ENCODE measurements around the gene GDPD5.

Gene GDPD5

GRCh38 chr11:75481223-75481921 lies 44.4 kb downstream of the GDPD5 start:
- Histone ChIP-seq H3K27ac (ENCODE audit: low read length, poor library complexity, severe bottlenecking) (no peak overlapping the region), H2AK5ac (ENCODE audit: low read length, severe bottlenecking) (no peak overlapping the region), H3K9ac (ENCODE audit: low read length) (no peak overlapping the region), H3K27me3 (ENCODE audit: control insufficient read depth in 1 of 2, insufficient read depth in 1 of 2, low read length in 2 of 2) (peaks cover 0 to 4% of the 10 kb centered on the region in 2 experiments), H3K23ac (ENCODE audit: low read length in 2 of 2) (no peak overlapping the region), H3K79me1 (replicated peaks; ENCODE audit: low read length, poor library complexity, severe bottlenecking) (no peaks in the 10 kb centered on the region), H3K4me2 (ENCODE audit: low read length, poor library complexity, severe bottlenecking) (no peak overlapping the region), H4K91ac (ENCODE audit: low read length) (no peak overlapping the region), H2BK12ac (ENCODE audit: low read length in 2 of 2) (no peak overlapping the region), H2AFZ (ENCODE audit: low read depth, low read length) (no peak overlapping the region), H3K4ac (ENCODE audit: low read depth in 1 of 2, low read length in 2 of 2) (no peak overlapping the region), H3K14ac (ENCODE audit: low read length in 2 of 2) (no peak overlapping the region), H3K4me1 (ENCODE audit: control insufficient read depth, insufficient read depth, low read depth, low read length) (no peaks in the 10 kb centered on the region), H2BK120ac (ENCODE audit: low read depth, low read length) (no peak overlapping the region), H2BK15ac (ENCODE audit: low read depth, poor library complexity, severe bottlenecking) (no peak overlapping the region), H2BK5ac (ENCODE audit: low read depth, low read length, poor library complexity, severe bottlenecking) (no peak overlapping the region), H3K4me3 (ENCODE audit: insufficient read depth in 1 of 2, low read depth in 1 of 2, low read length in 2 of 2) (no peak overlapping the region), H3K9me3 (ENCODE audit: control insufficient read depth, low read length) (no peaks in the 10 kb centered on the region), H3K36me3 (ENCODE audit: control insufficient read depth in 1 of 2, insufficient read depth in 2 of 2, low read depth in 1 of 2, low read length in 2 of 2) (no peaks in the 10 kb centered on the region), H3K18ac (ENCODE audit: low read depth in 1 of 2, low read length in 2 of 2) (no peak overlapping the region), H4K8ac (ENCODE audit: low read length) (peak overlapping the region; percentile 29)
- 85% methylated on average over 8 of the region's 9 CpGs for WGBS
- no peak for DNase-seq

GRCh38 chr11:75480185-75481175 lies 45.3 kb downstream of the GDPD5 start:
- Histone ChIP-seq H3K9ac (ENCODE audit: low read length) (no peak overlapping the region), H2AFZ (ENCODE audit: low read depth, low read length) (no peak overlapping the region), H3K79me1 (replicated peaks; ENCODE audit: low read length, poor library complexity, severe bottlenecking) (no peaks in the 10 kb centered on the region), H3K18ac (ENCODE audit: low read depth in 1 of 2, low read length in 2 of 2) (no peak overlapping the region), H3K14ac (ENCODE audit: low read length in 2 of 2) (no peak overlapping the region), H3K4ac (ENCODE audit: low read depth in 1 of 2, low read length in 2 of 2) (no peak overlapping the region), H3K36me3 (ENCODE audit: control insufficient read depth in 1 of 2, insufficient read depth in 2 of 2, low read depth in 1 of 2, low read length in 2 of 2) (no peaks in the 10 kb centered on the region), H3K23ac (ENCODE audit: low read length in 2 of 2) (no peak overlapping the region), H4K8ac (ENCODE audit: low read length) (no peak overlapping the region), H2BK120ac (ENCODE audit: low read depth, low read length) (no peak overlapping the region), H2BK12ac (ENCODE audit: low read length in 2 of 2) (no peak overlapping the region), H2BK5ac (ENCODE audit: low read depth, low read length, poor library complexity, severe bottlenecking) (no peak overlapping the region), H3K4me1 (ENCODE audit: control insufficient read depth, insufficient read depth, low read depth, low read length) (peaks cover 7% of the 10 kb centered on the region), H3K9me3 (ENCODE audit: control insufficient read depth, low read length) (no peaks in the 10 kb centered on the region), H2AK5ac (ENCODE audit: low read length, severe bottlenecking) (no peak overlapping the region), H3K4me2 (ENCODE audit: low read length, poor library complexity, severe bottlenecking) (no peak overlapping the region), H3K4me3 (ENCODE audit: insufficient read depth in 1 of 2, low read depth in 1 of 2, low read length in 2 of 2) (no peak overlapping the region), H3K27ac (ENCODE audit: low read length, poor library complexity, severe bottlenecking) (no peak overlapping the region), H3K27me3 (ENCODE audit: control insufficient read depth in 1 of 2, insufficient read depth in 1 of 2, low read length in 2 of 2) (peaks cover 0 to 4% of the 10 kb centered on the region in 2 experiments), H4K91ac (ENCODE audit: low read length) (no peak overlapping the region), H2BK15ac (ENCODE audit: low read depth, poor library complexity, severe bottlenecking) (no peak overlapping the region)
- no peak for DNase-seq
- WGBS = 94% methylated on average over 10 of the region's 10 CpGs

- peaks cover 11% of the 10 kb centered on the region for H3K4me1 ChIP-seq (ENCODE audit: control insufficient read depth, insufficient read depth, low read depth, low read length)
Measured at GRCh38 chr11:75479597-75480145, 46.1 kb downstream of the GDPD5 start.

More at GRCh38 chr11:75479597-75480145, 46.1 kb downstream of the GDPD5 start:
- H4K8ac ChIP-seq (ENCODE audit: low read length) = no peak overlapping the region
- no peak overlapping the region for H3K18ac ChIP-seq (ENCODE audit: low read depth in 1 of 2, low read length in 2 of 2)
- H2BK12ac ChIP-seq (ENCODE audit: low read length in 2 of 2) = no peak overlapping the region
- no peaks in the 10 kb centered on the region for H3K9me3 ChIP-seq (ENCODE audit: control insufficient read depth, low read length)
- H2AK5ac ChIP-seq (ENCODE audit: low read length, severe bottlenecking) = no peak overlapping the region
- H3K4me2 ChIP-seq (ENCODE audit: low read length, poor library complexity, severe bottlenecking) = no peak overlapping the region
- H2BK120ac ChIP-seq (ENCODE audit: low read depth, low read length) = no peak overlapping the region
- no peak overlapping the region for H3K4ac ChIP-seq (ENCODE audit: low read depth in 1 of 2, low read length in 2 of 2)
- no peak overlapping the region for H2BK15ac ChIP-seq (ENCODE audit: low read depth, poor library complexity, severe bottlenecking)
- DNase-seq = no peak
- WGBS = 77% methylated on average over 3 of the region's 4 CpGs
- H3K27me3 ChIP-seq (ENCODE audit: control insufficient read depth in 1 of 2, insufficient read depth in 1 of 2, low read length in 2 of 2) = peaks cover 0 to 4% of the 10 kb centered on the region in 2 experiments
- no peak overlapping the region for H3K27ac ChIP-seq (ENCODE audit: low read length, poor library complexity, severe bottlenecking)
- no peak overlapping the region for H3K9ac ChIP-seq (ENCODE audit: low read length)
- no peak overlapping the region for H2BK5ac ChIP-seq (ENCODE audit: low read depth, low read length, poor library complexity, severe bottlenecking)
- no peak overlapping the region for H3K14ac ChIP-seq (ENCODE audit: low read length in 2 of 2)
- no peak overlapping the region for H4K91ac ChIP-seq (ENCODE audit: low read length)
- H3K23ac ChIP-seq (ENCODE audit: low read length in 2 of 2) = no peak overlapping the region
- no peaks in the 10 kb centered on the region for H3K79me1 ChIP-seq (replicated peaks; ENCODE audit: low read length, poor library complexity, severe bottlenecking)
- H3K4me3 ChIP-seq (ENCODE audit: insufficient read depth in 1 of 2, low read depth in 1 of 2, low read length in 2 of 2) = no peak overlapping the region
- H3K36me3 ChIP-seq (ENCODE audit: control insufficient read depth in 1 of 2, insufficient read depth in 2 of 2, low read depth in 1 of 2, low read length in 2 of 2) = no peaks in the 10 kb centered on the region
- no peak overlapping the region for H2AFZ ChIP-seq (ENCODE audit: low read depth, low read length)
